GM23248 (cell line): Measurements from ENCODE around the gene SLC4A11.

Source experiments
- EZH2 ChIP-seq: fragments of 200-600 bp; sonication (generic); IDR thresholded peaks from 2 replicates; pipeline ENCODE4 v1.6.1; 2018; ENCODE audit warnings: antibody characterized with exemption, mild to moderate bottlenecking; ENCODE audit not compliant: insufficient read depth, poor library complexity, severe bottlenecking
- EZH2phosphoT487 ChIP-seq: fragments of 200-600 bp; sonication (generic); IDR thresholded peaks from 2 replicates; pipeline ENCODE4 v1.6.1; 2018; ENCODE audit warnings: antibody characterized with exemption, moderate library complexity, mild to moderate bottlenecking, low read depth; ENCODE audit not compliant: insufficient read depth

GRCh38 chr20:3213226-3213625 lies 25.8 kb downstream of the SLC4A11 start:
- TF ChIP-seq EZH2 (no peak), EZH2phosphoT487 (no peak)
